ENCODE results near the gene RPL13A. TPM values are rescaled to one million over a fixed set of nuclear protein-coding genes. Genes with fewer than 3 reads are reported as not detected.
A peak's percentile ranks its signal among the peaks of the same experiment; 100 is the strongest.
"Not testable (repeated sequence)": the region's sequence is repeated elsewhere in the genome, so short reads cannot be mapped to it uniquely, and the experiment has no call there.

RPL13A gene
- total RNA-seq, 1 donor from 2014 or later = 3,501 TPM

DNA sequence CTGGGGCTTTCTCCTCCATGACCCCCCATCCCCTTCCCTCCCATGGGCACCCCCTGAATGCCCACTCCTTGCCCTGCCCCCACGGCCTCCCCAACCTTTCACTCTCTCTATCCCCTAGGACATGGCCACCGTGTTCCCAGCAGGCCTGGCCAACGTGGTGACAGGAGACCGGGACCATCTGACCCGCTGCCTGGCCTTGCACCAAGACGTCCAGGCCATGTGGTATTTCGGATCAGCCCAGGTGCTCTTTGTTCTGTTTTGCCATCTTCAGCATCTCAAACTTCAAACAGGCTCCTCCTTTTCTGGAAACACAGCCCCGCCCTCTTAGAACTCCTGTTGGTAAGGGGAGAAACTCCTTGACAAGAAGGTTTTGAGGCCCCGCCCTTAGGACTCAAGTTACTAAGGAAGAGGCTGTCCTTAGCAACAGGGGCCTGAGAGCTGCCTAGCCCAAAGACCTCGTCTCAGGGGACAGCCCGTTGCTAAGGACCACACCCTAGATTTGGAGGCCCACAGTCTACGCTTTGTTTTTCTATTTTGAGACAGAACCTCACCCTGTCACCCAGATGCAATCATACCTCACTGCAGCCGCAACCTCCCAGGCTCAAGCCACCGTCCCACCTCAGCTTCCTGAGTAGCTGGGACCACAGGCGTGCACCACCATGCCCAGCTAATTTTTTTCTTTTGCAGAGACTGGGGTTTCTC, 18.5 kb upstream of the RPL13A start:
- Histone ChIP-seq H3K36me3 (ENCODE audit: control insufficient read depth, insufficient read depth, low read length) (peaks cover 4% of the 10 kb centered on the region), H3K4me3 (ENCODE audit: low read depth, low read length) (no peak overlapping the region), H3K27me3 (ENCODE audit: control insufficient read depth, insufficient read depth, low read length) (no peaks in the 10 kb centered on the region)
- DNase-seq (ENCODE audit: low read depth) = peak; percentile 66
- FAIRE-seq = no peak
- TF ChIP-seq, protein P1, sequence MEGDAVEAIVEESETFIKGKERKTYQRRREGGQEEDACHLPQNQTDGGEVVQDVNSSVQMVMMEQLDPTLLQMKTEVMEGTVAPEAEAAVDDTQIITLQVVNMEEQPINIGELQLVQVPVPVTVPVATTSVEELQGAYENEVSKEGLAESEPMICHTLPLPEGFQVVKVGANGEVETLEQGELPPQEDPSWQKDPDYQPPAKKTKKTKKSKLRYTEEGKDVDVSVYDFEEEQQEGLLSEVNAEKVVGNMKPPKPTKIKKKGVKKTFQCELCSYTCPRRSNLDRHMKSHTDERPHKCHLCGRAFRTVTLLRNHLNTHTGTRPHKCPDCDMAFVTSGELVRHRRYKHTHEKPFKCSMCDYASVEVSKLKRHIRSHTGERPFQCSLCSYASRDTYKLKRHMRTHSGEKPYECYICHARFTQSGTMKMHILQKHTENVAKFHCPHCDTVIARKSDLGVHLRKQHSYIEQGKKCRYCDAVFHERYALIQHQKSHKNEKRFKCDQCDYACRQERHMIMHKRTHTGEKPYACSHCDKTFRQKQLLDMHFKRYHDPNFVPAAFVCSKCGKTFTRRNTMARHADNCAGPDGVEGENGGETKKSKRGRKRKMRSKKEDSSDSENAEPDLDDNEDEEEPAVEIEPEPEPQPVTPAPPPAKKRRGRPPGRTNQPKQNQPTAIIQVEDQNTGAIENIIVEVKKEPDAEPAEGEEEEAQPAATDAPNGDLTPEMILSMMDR (IDR thresholded peaks at IDR 0.05; ENCODE audit: insufficient read depth, low read length, severe bottlenecking) = no peak

DNA sequence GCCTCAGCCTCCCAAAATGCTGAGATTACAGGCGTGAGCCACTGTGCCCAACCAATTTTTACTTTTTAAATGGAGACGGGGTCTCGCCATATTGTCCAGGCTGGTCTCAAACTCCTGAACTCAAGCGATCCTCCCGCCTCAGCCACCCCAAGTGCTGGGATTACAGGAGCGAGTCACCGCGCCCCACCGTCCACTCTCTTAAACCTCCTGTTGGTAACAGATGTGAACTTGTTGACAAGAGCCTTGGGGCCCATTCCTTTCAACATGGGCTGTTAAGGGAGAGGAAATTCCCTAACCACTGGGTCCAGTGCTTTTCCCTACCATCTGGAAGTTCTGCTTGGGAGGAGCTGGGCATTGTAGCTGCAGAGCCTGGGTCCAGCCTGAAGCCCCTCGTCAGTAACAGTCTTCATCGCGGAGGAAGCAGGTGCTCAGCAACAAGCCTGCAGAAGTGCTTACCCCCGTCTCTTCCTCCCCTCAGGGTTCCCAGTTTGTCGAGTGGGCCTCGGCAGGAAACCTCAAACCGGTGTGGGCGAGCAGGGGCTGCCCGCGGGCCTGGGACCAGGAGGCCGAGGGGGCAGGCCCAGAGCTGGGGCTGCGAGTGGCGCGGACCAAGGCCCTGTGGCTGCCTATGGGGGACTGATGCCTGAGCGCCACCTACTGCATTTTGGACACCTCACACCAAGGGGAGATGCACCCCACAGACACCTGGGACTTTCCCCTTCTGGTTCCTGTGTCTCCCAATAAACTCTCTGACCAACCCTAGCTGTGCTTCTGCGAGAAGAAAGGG, 17.4 kb upstream of the RPL13A start:
- TF ChIP-seq, protein P1 (IDR thresholded peaks at IDR 0.05; ENCODE audit: insufficient read depth, low read length, severe bottlenecking) = peak; percentile 13
- Histone ChIP-seq H3K4me3 (ENCODE audit: low read depth, low read length) (no peak overlapping the region), H3K36me3 (ENCODE audit: control insufficient read depth, insufficient read depth, low read length) (no peaks in the 10 kb centered on the region), H3K27me3 (ENCODE audit: control insufficient read depth, insufficient read depth, low read length) (peaks cover 2% of the 10 kb centered on the region)
- DNase-seq (ENCODE audit: low read depth) (no peak), FAIRE-seq (no peak)

DNA sequence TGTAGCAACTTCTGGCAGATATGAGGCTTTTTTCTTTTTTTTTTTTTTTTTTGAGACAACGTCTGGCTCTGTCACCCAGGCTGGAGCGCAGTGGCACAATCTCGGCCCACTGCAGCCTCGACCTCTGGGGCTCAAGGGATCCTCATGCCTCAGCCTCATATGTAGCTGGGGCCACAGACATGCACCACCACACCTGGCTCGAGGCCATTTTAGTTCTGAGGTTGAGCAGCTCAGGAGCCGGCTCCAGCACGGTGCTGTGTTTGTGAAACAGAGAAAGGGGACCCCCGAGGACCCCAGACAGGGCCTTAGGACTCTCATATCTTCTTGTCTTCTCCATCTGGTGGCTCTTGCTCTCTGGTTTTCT, 16.8 kb upstream of the RPL13A start:
- TF ChIP-seq, protein P1 (IDR thresholded peaks at IDR 0.05; ENCODE audit: insufficient read depth, low read length, severe bottlenecking) = no peak
- no peaks in the 10 kb centered on the region for H3K36me3 ChIP-seq (ENCODE audit: control insufficient read depth, insufficient read depth, low read length)
- no peak for FAIRE-seq
- no peak for DNase-seq (ENCODE audit: low read depth)
- peaks cover 2% of the 10 kb centered on the region for H3K27me3 ChIP-seq (ENCODE audit: control insufficient read depth, insufficient read depth, low read length)
- H3K4me3 ChIP-seq (ENCODE audit: low read depth, low read length) = no peak overlapping the region

DNA sequence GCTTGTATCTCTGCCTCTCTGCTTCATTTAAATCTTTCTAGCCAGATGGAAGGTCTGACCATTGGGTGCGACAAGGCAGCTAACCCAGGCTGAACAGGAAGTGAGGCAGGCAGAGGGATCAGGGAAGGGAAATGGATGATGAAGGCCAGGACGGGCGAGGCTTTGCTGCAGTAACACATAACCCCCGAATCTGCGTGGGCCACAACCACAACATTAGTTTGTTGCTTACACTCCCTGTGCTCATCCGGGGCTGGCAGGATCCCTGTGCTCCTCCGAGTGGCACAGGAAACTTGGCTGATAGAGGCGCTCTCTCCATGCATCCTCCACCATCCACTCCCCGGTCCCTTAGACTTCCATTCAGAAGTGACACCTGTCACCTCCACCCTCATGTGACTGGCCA, 14.5 kb upstream of the RPL13A start:
- peaks cover 2% of the 10 kb centered on the region for H3K27me3 ChIP-seq (ENCODE audit: control insufficient read depth, insufficient read depth, low read length)
- H3K36me3 ChIP-seq (ENCODE audit: control insufficient read depth, insufficient read depth, low read length) = no peaks in the 10 kb centered on the region
- FAIRE-seq (no peak), DNase-seq (ENCODE audit: low read depth) (no peak)
- TF ChIP-seq, protein P1 (IDR thresholded peaks at IDR 0.05; ENCODE audit: insufficient read depth, low read length, severe bottlenecking) = no peak
- no peak overlapping the region for H3K4me3 ChIP-seq (ENCODE audit: low read depth, low read length)

DNA sequence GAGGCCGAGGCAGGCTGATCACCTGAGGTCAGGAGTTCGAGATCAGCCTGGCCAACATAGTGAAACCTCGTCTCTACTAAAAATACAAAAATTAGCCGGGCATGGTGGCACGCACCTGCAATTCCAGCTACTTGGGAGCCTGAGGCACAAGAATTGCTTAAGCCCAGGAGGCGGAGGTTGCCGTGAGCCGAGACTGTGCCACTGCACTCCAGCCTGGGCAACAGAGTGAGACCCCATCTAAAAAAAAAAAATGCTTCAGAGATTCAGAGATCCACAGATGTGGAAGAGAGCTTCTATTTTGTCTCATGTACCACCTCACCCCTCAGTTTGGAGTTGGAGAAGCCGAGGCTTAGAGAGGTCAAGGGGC, 13.9 kb upstream of the RPL13A start:
- not testable (repeated sequence) for DNase-seq (ENCODE audit: low read depth); H3K36me3 ChIP-seq (ENCODE audit: control insufficient read depth, insufficient read depth, low read length); FAIRE-seq; H3K27me3 ChIP-seq (ENCODE audit: control insufficient read depth, insufficient read depth, low read length)
- H3K4me3 ChIP-seq (ENCODE audit: low read depth, low read length) = peak overlapping the region; percentile 54

DNA sequence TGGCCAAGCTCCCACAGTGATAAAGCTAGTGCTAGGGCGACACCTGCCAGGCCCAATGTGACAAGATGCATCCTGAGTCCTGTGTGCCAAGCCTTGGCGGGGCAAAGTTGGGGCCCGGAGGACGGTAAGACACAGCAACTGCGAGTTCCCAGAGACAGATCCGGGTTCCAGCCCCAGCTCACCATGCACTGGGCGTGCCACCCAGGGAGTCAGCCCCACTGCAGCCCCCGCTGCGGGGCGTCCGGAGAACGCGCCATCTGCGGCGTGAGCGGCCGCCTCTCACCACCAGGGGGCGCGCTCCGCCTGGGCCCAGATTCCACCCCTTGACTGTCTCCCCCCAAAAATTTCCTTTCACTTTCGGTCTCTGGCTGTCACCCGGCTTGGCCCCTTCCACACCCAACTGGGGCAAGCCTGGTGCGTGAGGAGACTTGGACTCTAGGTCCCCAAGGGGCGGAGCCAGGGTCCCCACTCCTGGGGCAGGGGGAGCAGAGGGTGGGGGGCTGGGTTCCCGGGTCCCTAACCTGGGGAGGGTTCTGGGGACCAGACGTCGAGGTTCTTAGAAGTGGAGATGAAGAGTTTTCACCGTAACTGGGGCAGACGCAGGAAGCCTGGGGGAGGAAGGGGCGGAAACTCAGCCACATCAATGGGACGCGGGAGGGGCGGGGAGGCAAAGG, 13.4 kb upstream of the RPL13A start, which contains the start of gene FLT3LG:
FLT3LG (plus strand) TSS at position 348 of the 674 bp plus-strand sequence. CDS start 425 bp downstream, outside the sequence.
- H3K36me3 ChIP-seq (ENCODE audit: control insufficient read depth, insufficient read depth, low read length) = no peaks in the 10 kb centered on the region
- DNase-seq (ENCODE audit: low read depth) = no peak
- H3K27me3 ChIP-seq (ENCODE audit: control insufficient read depth, insufficient read depth, low read length) = peaks cover 2% of the 10 kb centered on the region
- peak within 1 kb of the TSS; percentile 54 for H3K4me3 ChIP-seq (ENCODE audit: low read depth, low read length)
- TF ChIP-seq, protein P1 (IDR thresholded peaks at IDR 0.05; ENCODE audit: insufficient read depth, low read length, severe bottlenecking) = peak; percentile 100
- no peak for FAIRE-seq

Data from bronchial epithelial cell (primary cell).